CD14-positive monocyte (primary cell): ENCODE measurements around the gene SYNE1. TPM values are rescaled to one million over a fixed set of nuclear protein-coding genes. Genes with fewer than 3 reads are reported as not detected.

Experiments used
- DNase-seq, 3 donors: peaks; one replicate each; pipeline ENCODE4 v3.0.0-alpha.2; 2011 to 2022
- H2AFZ ChIP-seq: 2 replicates; pipeline ENCODE4 v1.6.0; 2012; ENCODE audit warnings: mild to moderate bottlenecking, low read depth, low read length, inconsistent platforms; ENCODE audit not compliant: insufficient read depth, poor library complexity, severe bottlenecking
- H3K27ac ChIP-seq, 2 donors: 1 replicate in 1 of 2; 2 replicates in 1 of 2; pipeline ENCODE4 v1.5.1; 2012 to 2013; ENCODE audit warnings: low read length in 2 of 2, control low read depth in 1 of 2, inconsistent platforms in 1 of 2, low read depth in 1 of 2, mild to moderate bottlenecking in 1 of 2
- H3K27me3 ChIP-seq, 2 donors: one replicate each; pipeline versions ENCODE4 v1.6.0 to v1.6.1; 2011 to 2013; ENCODE audit warnings: low read length in 2 of 2; ENCODE audit not compliant: control insufficient read depth in 2 of 2, insufficient read depth in 2 of 2
- H3K36me3 ChIP-seq, 2 donors: replicated peaks in 1 of 2; 1 replicate in 1 of 2; 2 replicates in 1 of 2; pipeline versions ENCODE4 v1.5.1 to v1.6.1; 2012 to 2013; ENCODE audit warnings: low read length in 2 of 2, control low read depth in 1 of 2, inconsistent platforms in 1 of 2, mild to moderate bottlenecking in 1 of 2; ENCODE audit not compliant: insufficient read depth in 2 of 2, control insufficient read depth in 1 of 2
- H3K4me1 ChIP-seq, 2 donors: 1 replicate in 1 of 2; 2 replicates in 1 of 2; pipeline versions ENCODE4 v1.5.1 to v1.6.1; 2012 to 2013; ENCODE audit warnings: low read length in 2 of 2, control low read depth in 1 of 2, inconsistent platforms in 1 of 2, mild to moderate bottlenecking in 1 of 2, moderate library complexity in 1 of 2; ENCODE audit not compliant: insufficient read depth in 2 of 2, control insufficient read depth in 1 of 2
- H3K4me2 ChIP-seq: replicated peaks from 2 replicates; pipeline ENCODE3; 2012; ENCODE audit warnings: low read length, moderate library complexity, mild to moderate bottlenecking; ENCODE audit not compliant: poor library complexity, severe bottlenecking; ENCODE audit errors: extremely low read depth
- H3K4me3 ChIP-seq, 3 experiments: fragments of 200-600 bp in 1 of 3; sonication (generic) in 1 of 3; replicated peaks in 1 of 3; 1 replicate in 2 of 3; 2 replicates in 1 of 3; pipeline ENCODE4 v1.5.1; 2011 to 2013; ENCODE audit warnings: low read length in 3 of 3, mild to moderate bottlenecking in 3 of 3, control low read depth in 2 of 3, low read depth in 2 of 3, inconsistent platforms in 1 of 3, moderate library complexity in 1 of 3
- H3K79me2 ChIP-seq: 2 replicates; pipeline ENCODE4 v1.6.0; 2012; ENCODE audit warnings: mild to moderate bottlenecking, control low read depth, inconsistent platforms, low read length, moderate library complexity; ENCODE audit not compliant: insufficient read depth
- H3K9ac ChIP-seq: 2 replicates; pipeline ENCODE4 v1.6.0; 2017; ENCODE audit warnings: low read length, mild to moderate bottlenecking; ENCODE audit not compliant: insufficient read depth, poor library complexity, severe bottlenecking
- H3K9me3 ChIP-seq, 2 donors: replicated peaks in 1 of 2; 1 replicate in 1 of 2; 2 replicates in 1 of 2; pipeline versions ENCODE4 v1.5.1 to v1.6.1; 2012 to 2013; ENCODE audit warnings: low read length in 2 of 2, control low read depth in 1 of 2; ENCODE audit not compliant: control insufficient read depth in 1 of 2, insufficient read depth in 1 of 2
- H4K20me1 ChIP-seq: 2 replicates; pipeline ENCODE4 v1.6.0; 2012; ENCODE audit warnings: mild to moderate bottlenecking, low read length, control low read depth, moderate library complexity; ENCODE audit not compliant: insufficient read depth
- H3K27ac Mint-ChIP-seq, 7 donors: one replicate each; pipeline ENCODE4 v1.8.0; 2020; ENCODE audit warnings: mild to moderate bottlenecking in 7 of 7, mixed read lengths in 7 of 7, moderate library complexity in 6 of 7, inconsistent platforms in 2 of 7
- H3K27me3 Mint-ChIP-seq, 3 donors: one replicate each; pipeline ENCODE4 v1.8.0; 2021 to 2022; ENCODE audit warnings: low read depth in 3 of 3, mild to moderate bottlenecking in 3 of 3, mixed read lengths in 3 of 3, moderate library complexity in 3 of 3, inconsistent platforms in 1 of 3
- H3K36me3 Mint-ChIP-seq, 2 donors: one replicate each; pipeline ENCODE4 v1.8.0; 2020; ENCODE audit warnings: mixed read lengths in 2 of 2, inconsistent platforms in 1 of 2, mild to moderate bottlenecking in 1 of 2
- H3K4me1 Mint-ChIP-seq: one replicate; pipeline ENCODE4 v1.8.0; 2020; ENCODE audit warnings: mild to moderate bottlenecking, mixed read lengths
- H3K4me3 Mint-ChIP-seq, 2 donors: one replicate each; pipeline ENCODE4 v1.8.0; 2020; ENCODE audit warnings: mild to moderate bottlenecking in 2 of 2, mixed read lengths in 2 of 2, moderate library complexity in 1 of 2
- H3K9me3 Mint-ChIP-seq, 7 donors: one replicate each; pipeline ENCODE4 v1.8.0; 2020 to 2022; ENCODE audit warnings: mixed read lengths in 7 of 7, mild to moderate bottlenecking in 6 of 7, moderate library complexity in 6 of 7, inconsistent platforms in 2 of 7
- CTCF ChIP-seq: fragments of 200-600 bp; IDR thresholded peaks from one replicate; pipeline ENCODE4 v1.8.0; 2022; ENCODE audit warnings: antibody characterized with exemption, mild to moderate bottlenecking
- WGBS: methylation state at CpG from one replicate; pipeline ENCODE4 v1.1.5; 2013; ENCODE audit warnings: missing lambda C conversion rate; ENCODE audit not compliant: insufficient coverage; 5-methylcytosine and 5-hydroxymethylcytosine counted together
- intact Hi-C, 2 donors: fragments of 100-400 bp; cut with micrococcal nuclease; formaldehyde crosslinking; loops; one replicate each; pipeline versions ENCODE4 v1.15.0 to v1.15.1; 2023
- polyA plus RNA-seq, 3 donors: library from polyadenylated mRNA; depleted of rRNA in 1 of 3; unstranded in 2 of 3; stranded (reverse) in 1 of 3; fragments of 300-500 nt in 2 of 3; fragments of >200 nt in 1 of 3; fragmentation: Illumina TruSeq in 2 of 3; gene quantifications; 1 replicate in 2 of 3; 2 replicates in 1 of 3; pipeline ENCODE4 v1.2.3, GENCODE V29; 2012 to 2021

SYNE1 gene
- polyA plus RNA-seq, 3 donors = 3.7 to 24.5 (median 8.1) TPM

- TF ChIP-seq CTCF = no peak
- H3K9ac ChIP-seq = no peak overlapping the region
- H3K27ac Mint-ChIP-seq = peak overlapping the region in 6 of 7 donors; percentile 63 to 91 (median 75)
- H3K9me3 ChIP-seq = no peaks in the 10 kb centered on the region
- no peaks in the 10 kb centered on the region for H3K27me3 ChIP-seq
- peaks cover 0 to 4% (median 0%) of the 10 kb centered on the region in 7 donors for H3K9me3 Mint-ChIP-seq
- H3K4me3 Mint-ChIP-seq = no peak overlapping the region
- H3K27ac ChIP-seq = peak overlapping the region in 1 of 2 donors; percentile 50
- no peaks in the 10 kb centered on the region for H3K79me2 ChIP-seq
- DNase-seq = peak; percentile 29 to 74 (median 38)
- no peak overlapping the region for H2AFZ ChIP-seq
- no peak overlapping the region for H3K4me2 ChIP-seq
- no peak overlapping the region for H3K4me3 ChIP-seq
- H4K20me1 ChIP-seq = no peaks in the 10 kb centered on the region
- peaks cover 28% of the 10 kb centered on the region for H3K4me1 Mint-ChIP-seq
- H3K27me3 Mint-ChIP-seq = peaks cover 0 to 7% (median 2%) of the 10 kb centered on the region in 3 donors
- intact Hi-C loops = no loop called here
- peaks cover 30 to 32% of the 10 kb centered on the region in 2 donors for H3K36me3 Mint-ChIP-seq
- peaks cover 17 to 23% of the 10 kb centered on the region in 2 donors for H3K4me1 ChIP-seq
- 54% methylated on average over 5 of the region's 7 CpGs for WGBS
- H3K36me3 ChIP-seq = peaks cover 0 to 11% of the 10 kb centered on the region in 2 donors
Measured at GRCh38 chr6:152316024-152316423, 321.1 kb downstream of the SYNE1 start.

DNA sequence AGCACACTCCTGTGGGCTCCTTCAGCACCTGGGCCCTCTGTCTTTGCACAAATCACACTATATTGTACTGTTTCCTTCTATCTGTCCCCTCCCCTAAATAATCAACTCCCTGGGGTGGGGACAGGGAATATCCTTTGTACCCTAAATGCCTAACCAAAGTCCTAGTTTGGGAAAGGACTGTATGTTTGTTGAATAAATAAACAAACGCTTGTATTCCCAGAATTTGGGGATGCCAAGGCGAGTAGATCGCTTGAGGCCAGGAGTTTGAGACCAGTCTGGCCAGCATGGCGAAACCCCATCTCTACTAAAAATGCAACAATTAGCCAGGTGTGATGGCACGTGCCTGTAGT, 322.7 kb downstream of the SYNE1 start:
- Histone ChIP-seq H3K36me3 (peaks cover 3 to 14% of the 10 kb centered on the region in 2 donors), H3K4me3 (no peak overlapping the region), H4K20me1 (no peaks in the 10 kb centered on the region), H3K27me3 (no peaks in the 10 kb centered on the region), H3K9me3 (no peaks in the 10 kb centered on the region), H3K4me1 (peaks cover 17 to 23% of the 10 kb centered on the region in 2 donors), H3K27ac (no peak overlapping the region), H3K79me2 (no peaks in the 10 kb centered on the region), H2AFZ (no peak overlapping the region), H3K4me2 (no peak overlapping the region), H3K9ac (no peak overlapping the region)
- no peak for TF ChIP-seq CTCF
- DNase-seq = no peak
- WGBS = 100% methylated on average over 2 of the region's 5 CpGs
- Mint-ChIP-seq H3K27ac (peak overlapping the region in 1 of 7 donors; percentile 23), H3K4me3 (no peak overlapping the region), H3K36me3 (peaks cover 29 to 34% of the 10 kb centered on the region in 2 donors), H3K4me1 (peaks cover 31% of the 10 kb centered on the region), H3K27me3 (peaks cover 2 to 7% (median 4%) of the 10 kb centered on the region in 3 donors), H3K9me3 (peaks cover 0 to 4% (median 0%) of the 10 kb centered on the region in 7 donors)
- intact Hi-C loops = no loop called here
